Heart right ventricle (tissue), 16 donors: ENCODE data around the gene GPR107. TPM values are rescaled to one million over a fixed set of nuclear protein-coding genes. Genes with fewer than 3 reads are reported as not detected.
A peak's percentile ranks its signal among the peaks of the same experiment; 100 is the strongest.

Source experiments
- ATAC-seq, 8 donors: fragments of 200-7000 bp; cut with Tn5 transposase; one replicate each; pipeline ENCODE4 v1.9.1; 2020; ENCODE audit warnings: mild to moderate bottlenecking in 8 of 8, moderate library complexity in 8 of 8, moderate number of reproducible peaks in 1 of 8
- DNase-seq, 2 donors: peaks; one replicate each; pipeline ENCODE4 v3.0.0-alpha.2; 2020
- H3K27ac ChIP-seq, 10 donors: fragments of 200-600 bp; sonication (generic) in 2 of 10; one replicate each; pipeline versions ENCODE4 v1.5.0 to v1.8.0; 2020 to 2022; ENCODE audit warnings: mild to moderate bottlenecking in 3 of 10
- H3K27me3 ChIP-seq, 7 donors: fragments of 200-600 bp; one replicate each; pipeline ENCODE4 v1.8.0; 2021 to 2022; ENCODE audit warnings: mild to moderate bottlenecking in 2 of 7
- H3K36me3 ChIP-seq, 9 donors: fragments of 200-600 bp; sonication (generic) in 1 of 9; one replicate each; pipeline versions ENCODE4 v1.5.0 to v1.8.0; 2020 to 2022; ENCODE audit warnings: mild to moderate bottlenecking in 2 of 9
- H3K4me1 ChIP-seq, 9 donors: fragments of 200-600 bp; sonication (generic) in 1 of 9; one replicate each; pipeline versions ENCODE4 v1.5.0 to v1.8.0; 2020 to 2022; ENCODE audit warnings: mild to moderate bottlenecking in 4 of 9
- H3K4me3 ChIP-seq, 10 donors: fragments of 200-600 bp; sonication (generic) in 2 of 10; one replicate each; pipeline versions ENCODE4 v1.5.0 to v1.8.0; 2020 to 2022; ENCODE audit warnings: mild to moderate bottlenecking in 7 of 10, moderate library complexity in 2 of 10
- H3K9me3 ChIP-seq, 11 donors: fragments of 200-600 bp in 10 of 11; sonication (generic) in 2 of 11; one replicate each; pipeline versions ENCODE4 v1.5.0 to v1.8.0; 2013 to 2022; ENCODE audit warnings: mild to moderate bottlenecking in 2 of 11, control low read depth in 1 of 11, moderate library complexity in 1 of 11
- WGBS, 2 donors: extraction: QIAGEN DNeasy Blood & Tissue Kit; methylation state at CpG; one replicate each; pipeline ENCODE4 v1.1.7; 2013; ENCODE audit warnings: inconsistent platforms in 1 of 2; 5-methylcytosine and 5-hydroxymethylcytosine counted together
- intact Hi-C, 10 donors: fragments of 100-400 bp; cut with DNase I; formaldehyde crosslinking; loops; one replicate each; pipeline versions ENCODE4 v1.11.1 to v1.14.2; 2022
- polyA plus RNA-seq, 2 donors: library from polyadenylated mRNA; stranded (reverse); fragments of 200-250 nt; gene quantifications; one replicate each; pipeline ENCODE4 v1.2.3, GENCODE V29; 2013
- total RNA-seq, 10 donors: library from RNA; stranded (reverse); fragmentation: NEBNext Ultra II Directional in 3 of 10; extraction: Animal tissue kit (Norgen Biotek cat#: 25700) in 3 of 10; gene quantifications; one replicate each; pipeline versions ENCODE4 v1.2.1 to v1.2.4, GENCODE V29; 2021 to 2023
- TF ChIP-seq, protein P1 (sequence below), 9 donors: fragments of 200-600 bp; sonication (generic) in 2 of 9; IDR thresholded peaks; one replicate each; pipeline versions ENCODE4 v1.5.0 to v1.8.0; 2021 to 2022; ENCODE audit warnings: antibody characterized with exemption in 9 of 9, mild to moderate bottlenecking in 5 of 9, moderate library complexity in 1 of 9
- donor health status: Arrhythmogenic right ventricular cardiomyopathy.
- donor health status: ischemic (EF 13 %, LVEDD 7.1; RV severe dilation, severe dysfunction).
- donor health status: healthy with polysubstance abuse.
- donor health status: DM: no; HTN: yes; CAD: no.
- donor health status: DM: no; HTN: no; CAD: no.
- donor health status: ischemic (EF 25% LVEDD 6.9; RV normal size, moderate dysfunction).
- donor health status: ischemic (EF 25% LVEDD 5.7; RV mildly dilated, moderate dysfunction).
- donor health status: healthy.
- donor health status: DM: yes; HTN: yes; CAD: no.
- donor health status: Ischemic cardiomyopathy.
- donor health status: ischemic (EF 35%, LVEDD 5.7; RV mildly dilated, moderate dysfunction).
- donor health status: nonischemic (EF 11% LVEDD 7.7; RV severe dilation, severe dysfunction).
- donor health status: DM: yes; HTN: yes; CAD: no.
- donor health status: PGD.
- donor health status: ischemic (EF 29% LVEDD 5.4; RV normal size, mild dysfunction).
- donor health status: nonischemic (EF 23%, LVEDD 6.1; RV moderate dilation, normal function).

Gene GPR107
- total and polyA plus RNA-seq, 12 donors = 6.7 to 35.6 (median 23.9) TPM

GRCh38 chr9:130106860-130107233 lies 53.1 kb downstream of the GPR107 start:
- H3K27me3 ChIP-seq = no peaks in the 10 kb centered on the region
- H3K4me1 ChIP-seq = peaks cover 0 to 13% (median 3%) of the 10 kb centered on the region in 9 donors
- H3K27ac ChIP-seq = no peak overlapping the region
- 96 to 97% methylated on average over 2 of the region's 2 CpGs for WGBS, 2 donors
- intact Hi-C loops = loop anchor here (1.0 to 10.0 kb wide), 10 partner anchors 129 to 575 kb away; no protein-coding TSS in a partner anchor
- TF ChIP-seq, protein P1, sequence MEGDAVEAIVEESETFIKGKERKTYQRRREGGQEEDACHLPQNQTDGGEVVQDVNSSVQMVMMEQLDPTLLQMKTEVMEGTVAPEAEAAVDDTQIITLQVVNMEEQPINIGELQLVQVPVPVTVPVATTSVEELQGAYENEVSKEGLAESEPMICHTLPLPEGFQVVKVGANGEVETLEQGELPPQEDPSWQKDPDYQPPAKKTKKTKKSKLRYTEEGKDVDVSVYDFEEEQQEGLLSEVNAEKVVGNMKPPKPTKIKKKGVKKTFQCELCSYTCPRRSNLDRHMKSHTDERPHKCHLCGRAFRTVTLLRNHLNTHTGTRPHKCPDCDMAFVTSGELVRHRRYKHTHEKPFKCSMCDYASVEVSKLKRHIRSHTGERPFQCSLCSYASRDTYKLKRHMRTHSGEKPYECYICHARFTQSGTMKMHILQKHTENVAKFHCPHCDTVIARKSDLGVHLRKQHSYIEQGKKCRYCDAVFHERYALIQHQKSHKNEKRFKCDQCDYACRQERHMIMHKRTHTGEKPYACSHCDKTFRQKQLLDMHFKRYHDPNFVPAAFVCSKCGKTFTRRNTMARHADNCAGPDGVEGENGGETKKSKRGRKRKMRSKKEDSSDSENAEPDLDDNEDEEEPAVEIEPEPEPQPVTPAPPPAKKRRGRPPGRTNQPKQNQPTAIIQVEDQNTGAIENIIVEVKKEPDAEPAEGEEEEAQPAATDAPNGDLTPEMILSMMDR (IDR thresholded peaks at IDR 0.05) = no peak
- H3K4me3 ChIP-seq = no peak overlapping the region
- H3K36me3 ChIP-seq = peaks cover 0 to 99% (median 32%) of the 10 kb centered on the region in 9 donors
- H3K9me3 ChIP-seq = no peaks in the 10 kb centered on the region
- ATAC-seq (peak in 2 of 8 donors; percentile 5), DNase-seq (no peak)

GRCh38 chr9:130107234-130107861 lies 53.6 kb downstream of the GPR107 start:
- ATAC-seq = peak; percentile 69 to 88 (median 80)
- TF ChIP-seq, protein P1 (IDR thresholded peaks at IDR 0.05) = peak; percentile 59 to 86 (median 79)
- no peak overlapping the region for H3K27ac ChIP-seq
- no peaks in the 10 kb centered on the region for H3K9me3 ChIP-seq
- intact Hi-C loops = loop anchor here (1.0 to 10.0 kb wide), 10 partner anchors 129 to 575 kb away; no protein-coding TSS in a partner anchor
- peak; percentile 75 to 85 for DNase-seq
- WGBS, 2 donors = 35% methylated on average over 10 of the region's 10 CpGs
- no peak overlapping the region for H3K4me3 ChIP-seq
- peaks cover 0 to 99% (median 32%) of the 10 kb centered on the region in 9 donors for H3K36me3 ChIP-seq
- H3K4me1 ChIP-seq = peaks cover 0 to 13% (median under 1%) of the 10 kb centered on the region in 9 donors
- H3K27me3 ChIP-seq = no peaks in the 10 kb centered on the region

- H3K4me3 ChIP-seq = no peak overlapping the region
- no peaks in the 10 kb centered on the region for H3K27me3 ChIP-seq
- TF ChIP-seq, protein P1 (IDR thresholded peaks at IDR 0.05) = no peak
- H3K36me3 ChIP-seq = peaks cover 0 to 98% (median 30%) of the 10 kb centered on the region in 9 donors
- ATAC-seq (no peak), DNase-seq (no peak)
- intact Hi-C loops = loop anchor here (1.0 to 10.0 kb wide), 10 partner anchors 128 to 574 kb away; no protein-coding TSS in a partner anchor
- H3K9me3 ChIP-seq = no peaks in the 10 kb centered on the region
- no peak overlapping the region for H3K27ac ChIP-seq
- peaks cover 0 to 18% (median 5%) of the 10 kb centered on the region in 9 donors for H3K4me1 ChIP-seq
- 95 to 97% methylated on average over 2 of the region's 2 CpGs for WGBS, 2 donors
Measured at GRCh38 chr9:130107955-130108354, 54.2 kb downstream of the GPR107 start.

DNA sequence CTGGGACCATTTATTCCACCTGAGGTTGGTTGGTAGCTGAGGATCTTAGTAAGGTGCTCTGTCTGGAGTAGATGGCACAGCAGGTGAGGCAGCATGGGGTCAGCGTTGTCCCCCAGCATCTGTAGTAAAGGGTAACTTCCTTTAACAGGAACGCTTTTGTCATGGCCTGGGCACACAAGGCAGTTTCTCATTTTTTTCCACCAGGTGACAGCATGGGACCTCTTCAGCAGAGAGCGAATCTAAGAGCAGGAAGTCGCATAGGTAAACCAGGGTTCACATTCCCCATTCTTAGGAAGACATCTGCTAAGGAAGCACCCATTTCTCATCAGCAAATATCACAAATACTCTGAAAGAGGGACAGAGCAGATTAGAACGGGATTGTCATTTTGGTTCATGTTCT lies 56.5 kb downstream of the GPR107 start:
- H3K9me3 ChIP-seq = no peaks in the 10 kb centered on the region
- 92 to 95% methylated on average over 5 of the region's 5 CpGs for WGBS, 2 donors
- intact Hi-C loops = no loop called here
- no peak overlapping the region for H3K27ac ChIP-seq
- DNase-seq (no peak), ATAC-seq (no peak)
- H3K4me3 ChIP-seq = no peak overlapping the region
- H3K36me3 ChIP-seq = peaks cover 0 to 83% (median 25%) of the 10 kb centered on the region in 9 donors
- H3K27me3 ChIP-seq = no peaks in the 10 kb centered on the region
- TF ChIP-seq, protein P1 (IDR thresholded peaks at IDR 0.05) = no peak
- peaks cover 0 to 9% (median 4%) of the 10 kb centered on the region in 9 donors for H3K4me1 ChIP-seq
